ENCODE measurements around the gene ZCCHC7. TPM values are rescaled to one million over a fixed set of nuclear protein-coding genes. Genes with fewer than 3 reads are reported as not detected.

The ZCCHC7 gene
- total and polyA plus RNA-seq, 4 donors: 3.3 to 9.7 (median 7.6) TPM

GRCh38 chr9:37404590-37404989 lies 284.2 kb downstream of the ZCCHC7 start:
- H3K4me3 ChIP-seq (ENCODE audit: low read depth in 1 of 3, low read length in 3 of 3): no peak overlapping the region
- no peak for TF ChIP-seq ZBTB33 (IDR thresholded peaks at IDR 0.05)
- no peak for TF ChIP-seq FOXA2 (IDR thresholded peaks at IDR 0.05)
- TF ChIP-seq CTCF (IDR thresholded peaks at IDR 0.05; ENCODE audit: low read depth, low read length, missing input control): no peak
- no peak for TF ChIP-seq RAD21 (IDR thresholded peaks at IDR 0.05)
- 89% methylated on average over 9 of the region's 9 CpGs for WGBS
- no peaks in the 10 kb centered on the region for H3K27me3 ChIP-seq (ENCODE audit: control insufficient read depth in 4 of 4, insufficient read depth in 4 of 4, low read length in 3 of 4)
- H3K27ac ChIP-seq (ENCODE audit: low read depth in 1 of 2, low read length in 2 of 2): no peak overlapping the region
- no peaks in the 10 kb centered on the region for H3K9me3 ChIP-seq (ENCODE audit: control insufficient read depth in 4 of 4, low read length in 3 of 4)
- H3K36me3 ChIP-seq (ENCODE audit: control insufficient read depth in 4 of 4, insufficient read depth in 3 of 4, low read depth in 1 of 4, low read length in 3 of 4): no peaks in the 10 kb centered on the region
- no peak overlapping the region for H3K9ac ChIP-seq (ENCODE audit: low read depth in 1 of 2, low read length in 2 of 2)
- peaks cover 2 to 7% (median 6%) of the 10 kb centered on the region in 4 donors for H3K4me1 ChIP-seq (ENCODE audit: control insufficient read depth in 4 of 4, insufficient read depth in 4 of 4, low read length in 3 of 4)
- DNase-seq (ENCODE audit: low spot score): no peak

GRCh38 chr9:37405350-37405749 lies 285.0 kb downstream of the ZCCHC7 start:
- Histone ChIP-seq H3K9me3 (ENCODE audit: control insufficient read depth in 4 of 4, low read length in 3 of 4) (no peaks in the 10 kb centered on the region), H3K27me3 (ENCODE audit: control insufficient read depth in 4 of 4, insufficient read depth in 4 of 4, low read length in 3 of 4) (no peaks in the 10 kb centered on the region), H3K4me1 (ENCODE audit: control insufficient read depth in 4 of 4, insufficient read depth in 4 of 4, low read length in 3 of 4) (peaks cover 0 to 1% (median under 1%) of the 10 kb centered on the region in 4 donors), H3K9ac (ENCODE audit: low read depth in 1 of 2, low read length in 2 of 2) (no peak overlapping the region), H3K27ac (ENCODE audit: low read depth in 1 of 2, low read length in 2 of 2) (no peak overlapping the region), H3K36me3 (ENCODE audit: control insufficient read depth in 4 of 4, insufficient read depth in 3 of 4, low read depth in 1 of 4, low read length in 3 of 4) (no peaks in the 10 kb centered on the region), H3K4me3 (ENCODE audit: low read depth in 1 of 3, low read length in 3 of 3) (no peak overlapping the region)
- 87% methylated on average over 3 of the region's 3 CpGs for WGBS
- DNase-seq (ENCODE audit: low spot score): no peak
- TF ChIP-seq EGR1 (IDR thresholded peaks at IDR 0.05; ENCODE audit: low read depth in 2 of 2) (no peak), HNF4G (IDR thresholded peaks at IDR 0.05) (no peak), NR2F2 (IDR thresholded peaks at IDR 0.05) (peak; percentile 20)

GRCh38 chr9:37405764-37406380 lies 285.5 kb downstream of the ZCCHC7 start:
- H3K9ac ChIP-seq (ENCODE audit: low read depth in 1 of 2, low read length in 2 of 2): no peak overlapping the region
- H3K4me1 ChIP-seq (ENCODE audit: control insufficient read depth in 4 of 4, insufficient read depth in 4 of 4, low read length in 3 of 4): no peaks in the 10 kb centered on the region
- no peaks in the 10 kb centered on the region for H3K9me3 ChIP-seq (ENCODE audit: control insufficient read depth in 4 of 4, low read length in 3 of 4)
- WGBS: 87% methylated on average over 10 of the region's 10 CpGs
- no peaks in the 10 kb centered on the region for H3K36me3 ChIP-seq (ENCODE audit: control insufficient read depth in 4 of 4, insufficient read depth in 3 of 4, low read depth in 1 of 4, low read length in 3 of 4)
- DNase-seq (ENCODE audit: low spot score): no peak
- H3K27ac ChIP-seq (ENCODE audit: low read depth in 1 of 2, low read length in 2 of 2): no peak overlapping the region
- no peaks in the 10 kb centered on the region for H3K27me3 ChIP-seq (ENCODE audit: control insufficient read depth in 4 of 4, insufficient read depth in 4 of 4, low read length in 3 of 4)
- H3K4me3 ChIP-seq (ENCODE audit: low read depth in 1 of 3, low read length in 3 of 3): no peak overlapping the region
- TF ChIP-seq EGR1 (IDR thresholded peaks at IDR 0.05; ENCODE audit: low read depth in 2 of 2) (no peak), HNF4A (conservative IDR thresholded peaks at IDR 0.05) (no peak), ZBTB33 (IDR thresholded peaks at IDR 0.05) (no peak), CTCF (IDR thresholded peaks at IDR 0.05; ENCODE audit: low read depth, low read length, missing input control) (no peak), SP1 (IDR thresholded peaks at IDR 0.05) (no peak), FOXA1 (IDR thresholded peaks at IDR 0.05) (no peak), YY1 (IDR thresholded peaks at IDR 0.05) (no peak), RAD21 (IDR thresholded peaks at IDR 0.05) (no peak), MAX (IDR thresholded peaks at IDR 0.05) (no peak), NR2F2 (IDR thresholded peaks at IDR 0.05) (no peak), HNF4G (IDR thresholded peaks at IDR 0.05) (no peak), ATF3 (IDR thresholded peaks at IDR 0.05) (no peak), TAF1 (conservative IDR thresholded peaks at IDR 0.05) (no peak), RXRA (IDR thresholded peaks at IDR 0.05) (no peak)
